Sigmoid colon (tissue), 7 donors: Measurements from ENCODE around the gene FGR. TPM values are rescaled to one million over a fixed set of nuclear protein-coding genes. Genes with fewer than 3 reads are reported as not detected.
"Not testable (repeated sequence)": the region's sequence is repeated elsewhere in the genome, so short reads cannot be mapped to it uniquely, and the experiment has no call there.

Source experiments
- DNase-seq: peaks from one replicate; pipeline ENCODE4 v3.0.0-alpha.2; 2019
- H3K27ac ChIP-seq, 4 donors: fragments of 200-600 bp; sonication (generic); one replicate each; pipeline ENCODE4 v1.5.1; 2016 to 2019; ENCODE audit warnings: mild to moderate bottlenecking in 1 of 4
- H3K27me3 ChIP-seq, 3 donors: fragments of 200-600 bp; sonication (generic); one replicate each; pipeline ENCODE4 v1.5.1; 2019; ENCODE audit warnings: mild to moderate bottlenecking in 1 of 3
- H3K36me3 ChIP-seq, 4 donors: fragments of 200-600 bp; sonication (generic); one replicate each; pipeline ENCODE4 v1.5.1; 2016 to 2019
- H3K4me1 ChIP-seq, 4 donors: fragments of 200-600 bp; sonication (generic); one replicate each; pipeline ENCODE4 v1.5.1; 2017 to 2019
- H3K4me3 ChIP-seq, 4 donors: fragments of 200-600 bp; sonication (generic); one replicate each; pipeline ENCODE4 v1.5.1; 2017 to 2019; ENCODE audit warnings: mild to moderate bottlenecking in 2 of 4, moderate library complexity in 1 of 4
- H3K9me3 ChIP-seq, 4 donors: fragments of 200-600 bp in 3 of 4; sonication (generic) in 3 of 4; one replicate each; pipeline versions ENCODE4 v1.5.1 to v1.6.1; 2013 to 2019
- EP300 ChIP-seq, 4 donors: sonication (generic); formaldehyde crosslinking; IDR thresholded peaks; one replicate each; pipeline ENCODE4 v1.6.1; 2017; ENCODE audit warnings: antibody characterized with exemption in 4 of 4
- POLR2A ChIP-seq, 2 donors: fragments of 450-650 bp; IDR thresholded peaks; one replicate each; pipeline ENCODE4 v1.6.1; 2016; ENCODE audit warnings: antibody characterized with exemption in 2 of 2, mild to moderate bottlenecking in 2 of 2, moderate library complexity in 2 of 2
- POLR2AphosphoS5 ChIP-seq, 4 donors: sonication (generic); formaldehyde crosslinking; IDR thresholded peaks; one replicate each; pipeline ENCODE4 v1.6.1; 2017; ENCODE audit warnings: antibody characterized with exemption in 4 of 4
- WGBS, 2 donors: extraction: QIAGEN DNeasy Blood & Tissue Kit; methylation state at CpG; one replicate each; pipeline ENCODE4 v1.1.7; 2013; 5-methylcytosine and 5-hydroxymethylcytosine counted together
- intact Hi-C: fragments of 100-400 bp; cut with DNase I; formaldehyde crosslinking; loops from one replicate; pipeline ENCODE4 v1.15.1; 2023
- polyA plus RNA-seq, 3 donors: library from polyadenylated mRNA; stranded (reverse); fragments of 200-250 nt; gene quantifications; one replicate each; pipeline ENCODE4 v1.2.3, GENCODE V29; 2013
- total RNA-seq, 4 donors: library from RNA; depleted of rRNA; stranded (reverse); fragments of >200 nt; gene quantifications; one replicate each; pipeline ENCODE4 v1.1.0, GENCODE V29; 2016
- TF ChIP-seq, protein P1 (sequence below), 4 experiments: fragments of 450-650 bp in 3 of 4; fragments of 200-600 bp in 1 of 4; IDR thresholded peaks; one replicate each; pipeline ENCODE4 v1.5.1; 2016 to 2019; ENCODE audit warnings: antibody characterized with exemption in 4 of 4, mild to moderate bottlenecking in 3 of 4, moderate library complexity in 2 of 4
- donor health status: healthy with polysubstance abuse.
- donor health status: Bipolar disorder and iron deficiency.
- donor health status: healthy.

FGR gene
- total and polyA plus RNA-seq, 7 donors, result 3.0 to 14.4 (median 6.9) TPM

- Histone ChIP-seq H3K9me3 (no peaks in the 10 kb centered on the region), H3K36me3 (no peaks in the 10 kb centered on the region), H3K4me1 (peaks cover 0 to 21% (median 7%) of the 10 kb centered on the region in 4 donors), H3K27ac (peak overlapping the region; percentile 9 to 69 (median 62)), H3K27me3 (peaks cover 15 to 29% (median 21%) of the 10 kb centered on the region in 3 donors), H3K4me3 (no peak overlapping the region)
- 48 to 55% methylated on average over 14 of the region's 14 CpGs for WGBS, 2 donors
- TF ChIP-seq POLR2AphosphoS5 (IDR thresholded peaks at IDR 0.05) (no peak), POLR2A (IDR thresholded peaks at IDR 0.05) (no peak), EP300 (IDR thresholded peaks at IDR 0.05) (no peak)
- TF ChIP-seq, protein P1, sequence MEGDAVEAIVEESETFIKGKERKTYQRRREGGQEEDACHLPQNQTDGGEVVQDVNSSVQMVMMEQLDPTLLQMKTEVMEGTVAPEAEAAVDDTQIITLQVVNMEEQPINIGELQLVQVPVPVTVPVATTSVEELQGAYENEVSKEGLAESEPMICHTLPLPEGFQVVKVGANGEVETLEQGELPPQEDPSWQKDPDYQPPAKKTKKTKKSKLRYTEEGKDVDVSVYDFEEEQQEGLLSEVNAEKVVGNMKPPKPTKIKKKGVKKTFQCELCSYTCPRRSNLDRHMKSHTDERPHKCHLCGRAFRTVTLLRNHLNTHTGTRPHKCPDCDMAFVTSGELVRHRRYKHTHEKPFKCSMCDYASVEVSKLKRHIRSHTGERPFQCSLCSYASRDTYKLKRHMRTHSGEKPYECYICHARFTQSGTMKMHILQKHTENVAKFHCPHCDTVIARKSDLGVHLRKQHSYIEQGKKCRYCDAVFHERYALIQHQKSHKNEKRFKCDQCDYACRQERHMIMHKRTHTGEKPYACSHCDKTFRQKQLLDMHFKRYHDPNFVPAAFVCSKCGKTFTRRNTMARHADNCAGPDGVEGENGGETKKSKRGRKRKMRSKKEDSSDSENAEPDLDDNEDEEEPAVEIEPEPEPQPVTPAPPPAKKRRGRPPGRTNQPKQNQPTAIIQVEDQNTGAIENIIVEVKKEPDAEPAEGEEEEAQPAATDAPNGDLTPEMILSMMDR (IDR thresholded peaks at IDR 0.05), result no peak
- intact Hi-C loops, result no loop called here
- DNase-seq, result no peak
Observed at GRCh38 chr1:27632387-27633297, 2.3 kb downstream of the FGR start.

GRCh38 chr1:27630859-27631491 lies 4.0 kb downstream of the FGR start:
- no peaks in the 10 kb centered on the region for H3K36me3 ChIP-seq
- intact Hi-C loops, result no loop called here
- H3K27me3 ChIP-seq, result peaks cover 15 to 29% (median 21%) of the 10 kb centered on the region in 3 donors
- 59 to 65% methylated on average over 5 of the region's 5 CpGs for WGBS, 2 donors
- peaks cover 0 to 21% (median 7%) of the 10 kb centered on the region in 4 donors for H3K4me1 ChIP-seq
- peak overlapping the region; percentile 17 to 69 (median 62) for H3K27ac ChIP-seq
- H3K9me3 ChIP-seq, result no peaks in the 10 kb centered on the region
- H3K4me3 ChIP-seq, result no peak overlapping the region
- TF ChIP-seq, protein P1 (IDR thresholded peaks at IDR 0.05), result no peak
- TF ChIP-seq EP300 (IDR thresholded peaks at IDR 0.05) (peak in 2 of 4 donors; percentile 26 to 39), POLR2AphosphoS5 (IDR thresholded peaks at IDR 0.05) (peak in 2 of 4 donors; percentile 12 to 65)
- DNase-seq, result peak; percentile 81

- Histone ChIP-seq H3K9me3 (no peaks in the 10 kb centered on the region), H3K36me3 (no peaks in the 10 kb centered on the region), H3K4me3 (no peak overlapping the region), H3K4me1 (peaks cover 0 to 9% (median 0%) of the 10 kb centered on the region in 4 donors), H3K27ac (no peak overlapping the region), H3K27me3 (peaks cover 4 to 14% (median 5%) of the 10 kb centered on the region in 3 donors)
- 66 to 71% methylated on average over 3 of the region's 3 CpGs for WGBS, 2 donors
- no peak for TF ChIP-seq POLR2AphosphoS5 (IDR thresholded peaks at IDR 0.05)
- intact Hi-C loops, result no loop called here
- no peak for DNase-seq
Observed at GRCh38 chr1:27628712-27629111, 6.3 kb downstream of the FGR start.

DNA sequence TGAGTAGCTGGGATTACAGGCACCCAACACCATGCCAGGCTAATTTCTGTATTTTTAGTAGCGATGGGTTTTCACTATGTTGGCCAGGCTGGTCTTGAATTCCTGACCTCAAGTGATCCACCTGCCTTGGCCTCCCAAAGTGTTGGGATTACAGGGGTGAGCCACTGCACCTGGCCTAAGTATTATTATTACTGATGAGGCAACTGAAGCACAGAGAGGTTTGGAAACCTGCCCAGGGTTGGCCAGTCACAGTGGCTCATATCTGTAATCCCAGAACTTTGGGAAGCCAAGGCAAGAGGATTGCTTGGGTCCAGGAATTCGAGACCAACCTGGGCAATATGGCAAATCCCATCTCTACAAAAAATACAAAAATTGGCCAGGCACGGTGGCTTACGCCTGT lies 7.3 kb downstream of the FGR start:
- WGBS, 2 donors, result 90 to 96% methylated on average over 4 of the region's 4 CpGs
- not testable (repeated sequence) for H3K4me1 ChIP-seq

GRCh38 chr1:27627061-27627460 lies 7.9 kb downstream of the FGR start:
- no peaks in the 10 kb centered on the region for H3K27me3 ChIP-seq
- TF ChIP-seq POLR2A (IDR thresholded peaks at IDR 0.05), result no peak
- TF ChIP-seq EP300 (IDR thresholded peaks at IDR 0.05), result no peak
- TF ChIP-seq, protein P1 (IDR thresholded peaks at IDR 0.05), result no peak
- TF ChIP-seq POLR2AphosphoS5 (IDR thresholded peaks at IDR 0.05), result no peak
- no peak overlapping the region for H3K27ac ChIP-seq
- H3K4me1 ChIP-seq, result peaks cover 0 to 7% (median 0%) of the 10 kb centered on the region in 4 donors
- H3K4me3 ChIP-seq, result no peak overlapping the region
- no peak for DNase-seq
- H3K36me3 ChIP-seq, result no peaks in the 10 kb centered on the region
- no peaks in the 10 kb centered on the region for H3K9me3 ChIP-seq
- 88 to 89% methylated on average over 5 of the region's 5 CpGs for WGBS, 2 donors
- intact Hi-C loops, result no loop called here

More for the DNA sequence above, 7.3 kb downstream of the FGR start:
- H3K4me3 ChIP-seq, H3K27me3 ChIP-seq, H3K9me3 ChIP-seq, H3K27ac ChIP-seq, H3K36me3 ChIP-seq, DNase-seq, intact Hi-C loops: not testable (repeated sequence)
